Measurements from ENCODE around the gene TMPRSS2.

TMPRSS2 gene

DNA sequence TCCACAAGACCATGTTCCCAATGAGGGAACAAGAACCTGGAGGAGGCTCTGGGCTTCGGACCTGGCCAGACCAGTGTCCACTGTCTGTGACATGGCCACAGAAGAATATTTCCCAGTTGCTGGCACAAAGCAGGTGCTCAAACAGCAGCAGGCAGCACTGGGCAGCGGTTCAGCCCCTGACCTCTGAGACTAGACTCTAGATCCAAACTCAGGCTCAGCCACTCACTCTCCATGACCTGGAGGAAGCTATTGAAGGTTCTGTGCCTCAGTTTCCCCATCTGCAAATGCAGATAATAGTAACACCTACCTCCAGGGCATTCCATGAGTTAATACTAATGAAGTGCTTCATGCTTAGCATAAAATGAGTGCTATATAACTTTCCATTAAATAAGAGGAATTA is 8.0 kb downstream of the TMPRSS2 start:
- DNase-seq (ENCODE audit: low read depth) = no peak
- TF ChIP-seq, protein P1, sequence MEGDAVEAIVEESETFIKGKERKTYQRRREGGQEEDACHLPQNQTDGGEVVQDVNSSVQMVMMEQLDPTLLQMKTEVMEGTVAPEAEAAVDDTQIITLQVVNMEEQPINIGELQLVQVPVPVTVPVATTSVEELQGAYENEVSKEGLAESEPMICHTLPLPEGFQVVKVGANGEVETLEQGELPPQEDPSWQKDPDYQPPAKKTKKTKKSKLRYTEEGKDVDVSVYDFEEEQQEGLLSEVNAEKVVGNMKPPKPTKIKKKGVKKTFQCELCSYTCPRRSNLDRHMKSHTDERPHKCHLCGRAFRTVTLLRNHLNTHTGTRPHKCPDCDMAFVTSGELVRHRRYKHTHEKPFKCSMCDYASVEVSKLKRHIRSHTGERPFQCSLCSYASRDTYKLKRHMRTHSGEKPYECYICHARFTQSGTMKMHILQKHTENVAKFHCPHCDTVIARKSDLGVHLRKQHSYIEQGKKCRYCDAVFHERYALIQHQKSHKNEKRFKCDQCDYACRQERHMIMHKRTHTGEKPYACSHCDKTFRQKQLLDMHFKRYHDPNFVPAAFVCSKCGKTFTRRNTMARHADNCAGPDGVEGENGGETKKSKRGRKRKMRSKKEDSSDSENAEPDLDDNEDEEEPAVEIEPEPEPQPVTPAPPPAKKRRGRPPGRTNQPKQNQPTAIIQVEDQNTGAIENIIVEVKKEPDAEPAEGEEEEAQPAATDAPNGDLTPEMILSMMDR (conservative IDR thresholded peaks at IDR 0.05; ENCODE audit: control insufficient read depth, insufficient read depth, low read depth, low read length) = no peak
- no peak overlapping the region for H3K4me3 ChIP-seq (ENCODE audit: control insufficient read depth, low read depth, low read length)

DNA sequence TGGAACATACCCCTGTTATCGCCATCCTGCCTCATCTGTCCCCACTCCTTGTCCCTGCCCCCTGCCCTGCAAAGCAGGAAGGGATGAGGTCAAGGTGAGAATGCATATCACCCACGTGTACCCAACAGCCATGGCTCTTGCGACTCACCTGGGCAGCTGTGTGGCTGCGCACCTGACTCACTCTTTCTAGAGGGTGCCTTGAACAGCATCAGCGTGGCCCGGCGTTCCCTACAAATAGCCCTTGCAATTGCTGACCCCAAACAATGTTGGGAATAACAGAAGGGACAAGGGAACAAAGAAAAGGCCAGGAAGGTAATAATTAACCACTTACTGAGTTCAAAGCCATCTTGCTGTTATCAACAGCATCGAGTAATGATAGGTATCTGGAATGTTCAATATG is 10.2 kb downstream of the TMPRSS2 start:
- TF ChIP-seq, protein P1 (conservative IDR thresholded peaks at IDR 0.05; ENCODE audit: control insufficient read depth, insufficient read depth, low read depth, low read length) = no peak
- no peak overlapping the region for H3K4me3 ChIP-seq (ENCODE audit: control insufficient read depth, low read depth, low read length)
- DNase-seq (ENCODE audit: low read depth) = no peak

DNA sequence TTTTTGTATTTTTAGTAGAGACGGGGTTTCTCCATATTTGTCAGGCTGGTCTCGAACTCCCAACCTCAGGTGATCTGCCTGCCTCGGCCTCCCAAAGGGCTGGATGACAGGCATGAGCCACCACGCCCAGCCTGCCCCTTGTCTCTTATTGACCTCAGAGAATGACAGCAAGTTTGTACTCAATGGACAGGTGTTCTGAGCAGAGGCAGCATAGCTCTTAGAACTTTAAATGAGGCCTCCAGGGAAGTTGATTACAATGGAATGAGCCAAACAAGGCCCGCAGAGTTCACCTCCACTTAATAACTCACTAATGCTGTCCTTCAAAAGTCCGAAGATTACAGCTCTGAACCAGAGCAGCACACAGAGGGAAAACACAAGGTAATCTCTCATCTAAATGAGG is 10.9 kb downstream of the TMPRSS2 start:
- TF ChIP-seq, protein P1 (conservative IDR thresholded peaks at IDR 0.05; ENCODE audit: control insufficient read depth, insufficient read depth, low read depth, low read length) = no peak
- DNase-seq (ENCODE audit: low read depth) = no peak
- H3K4me3 ChIP-seq (ENCODE audit: control insufficient read depth, low read depth, low read length) = no peak overlapping the region

DNA sequence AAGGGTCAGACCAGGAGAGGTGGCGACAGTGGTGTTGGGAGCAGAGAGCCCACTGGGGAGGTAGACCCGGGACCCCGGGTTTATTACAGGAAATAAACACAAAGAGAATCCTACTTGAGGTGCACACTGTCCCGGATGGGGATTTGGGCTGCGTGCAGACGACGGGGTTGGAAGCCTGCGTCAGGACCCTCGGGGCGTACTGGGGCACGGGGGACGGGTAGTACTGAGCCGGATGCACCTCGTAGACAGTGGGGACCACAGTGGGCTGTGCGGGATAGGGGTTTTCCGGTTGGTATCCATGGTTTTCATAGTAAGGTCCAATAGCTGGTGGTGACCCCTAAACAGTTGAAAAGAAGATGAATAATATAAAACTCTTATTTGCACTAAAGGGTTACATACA is 13.7 kb downstream of the TMPRSS2 start:
- TF ChIP-seq, protein P1 (conservative IDR thresholded peaks at IDR 0.05; ENCODE audit: control insufficient read depth, insufficient read depth, low read depth, low read length) = no peak
- H3K4me3 ChIP-seq (ENCODE audit: control insufficient read depth, low read depth, low read length) = no peak overlapping the region
- no peak for DNase-seq (ENCODE audit: low read depth)

DNA sequence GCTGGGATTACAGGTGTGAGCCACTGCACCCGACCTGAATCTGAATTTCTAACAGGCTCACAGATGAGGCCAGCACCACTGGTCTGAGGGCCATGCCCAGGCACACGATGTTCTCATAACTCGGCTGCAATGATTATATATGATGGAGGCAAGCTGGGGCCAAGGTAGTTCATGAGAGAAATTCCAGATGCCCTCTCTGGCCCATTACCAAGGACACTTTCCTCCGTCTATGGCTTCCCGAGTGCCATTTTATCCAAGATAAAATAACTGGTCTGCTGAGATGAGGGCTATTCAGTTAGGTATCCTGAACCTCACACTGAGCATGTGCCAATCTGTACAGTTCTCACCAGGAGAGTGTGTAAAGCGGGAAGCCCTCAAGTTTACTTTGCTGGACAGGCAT is 16.5 kb downstream of the TMPRSS2 start:
- TF ChIP-seq, protein P1 (conservative IDR thresholded peaks at IDR 0.05; ENCODE audit: control insufficient read depth, insufficient read depth, low read depth, low read length) = no peak
- DNase-seq (ENCODE audit: low read depth) = no peak
- no peak overlapping the region for H3K4me3 ChIP-seq (ENCODE audit: control insufficient read depth, low read depth, low read length)

DNA sequence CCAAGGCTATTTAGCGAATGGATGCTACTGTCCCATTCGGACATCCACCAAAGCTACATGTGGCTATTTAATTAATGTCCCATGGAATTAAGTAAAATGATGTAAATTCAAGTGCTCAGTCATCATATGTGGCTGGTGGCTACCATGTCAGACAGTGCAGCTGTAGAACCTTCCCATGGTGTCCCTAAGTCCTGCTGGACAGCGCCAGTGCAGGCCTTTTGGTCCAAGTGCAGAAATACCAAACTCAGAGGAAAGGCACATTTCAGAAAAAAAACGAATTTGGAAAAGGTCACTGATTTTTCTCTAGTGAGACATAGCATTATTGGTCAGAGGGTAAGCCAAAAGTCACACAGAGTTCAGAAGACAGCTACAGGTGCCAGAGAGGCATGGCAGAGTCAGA is 17.6 kb downstream of the TMPRSS2 start:
- TF ChIP-seq, protein P1 (conservative IDR thresholded peaks at IDR 0.05; ENCODE audit: control insufficient read depth, insufficient read depth, low read depth, low read length) = no peak
- no peak for DNase-seq (ENCODE audit: low read depth)
- H3K4me3 ChIP-seq (ENCODE audit: control insufficient read depth, low read depth, low read length) = no peak overlapping the region

DNA sequence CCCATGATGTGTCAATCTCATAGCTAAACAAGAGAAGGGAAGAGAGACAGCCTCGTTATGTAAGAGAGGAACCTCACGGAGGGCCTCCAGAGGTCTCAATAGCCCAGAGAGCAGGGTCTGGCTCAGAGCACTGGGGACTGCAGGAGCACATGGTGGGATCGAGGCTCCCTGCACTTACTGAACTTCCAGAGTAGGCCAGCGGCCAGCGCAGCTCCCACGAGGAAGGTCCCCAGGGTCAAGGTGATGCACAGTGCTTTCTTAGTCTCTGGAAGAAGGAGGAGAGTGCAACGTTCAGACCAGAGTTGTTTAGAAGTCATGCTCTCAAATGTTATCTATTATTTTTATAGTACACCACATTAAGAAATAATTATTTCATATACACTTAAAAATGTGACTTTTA is 18.6 kb downstream of the TMPRSS2 start:
- TF ChIP-seq, protein P1 (conservative IDR thresholded peaks at IDR 0.05; ENCODE audit: control insufficient read depth, insufficient read depth, low read depth, low read length) = no peak
- H3K4me3 ChIP-seq (ENCODE audit: control insufficient read depth, low read depth, low read length) = no peak overlapping the region
- DNase-seq (ENCODE audit: low read depth) = no peak

All from fibroblast of mammary gland (primary cell).